ENCODE results near the gene RBL2. TPM values are rescaled to one million over a fixed set of nuclear protein-coding genes. Genes with fewer than 3 reads are reported as not detected.

The RBL2 gene
- total and polyA plus RNA-seq, 2 of the 8 experiments (the other 6 are each of a cell fraction or from before 2014, with no cell fraction given) = 13.9 to 22.1 TPM

GRCh38 chr16:53498984-53499383, 64.7 kb downstream of the RBL2 start (continued):
- TF ChIP-seq CHD7 (IDR thresholded peaks at IDR 0.05; ENCODE audit: insufficient replicate concordance, low read length) (no peak), CTCF (IDR thresholded peaks at IDR 0.05; ENCODE audit: control extremely low read depth in 1 of 3, insufficient read depth in 1 of 3, low read depth in 1 of 3, low read length in 3 of 3) (no peak), SP4 (IDR thresholded peaks at IDR 0.05; ENCODE audit: low read length) (no peak), NRF1 (IDR thresholded peaks at IDR 0.05; ENCODE audit: low read depth, low read length) (no peak), SIRT6 (IDR thresholded peaks at IDR 0.05; ENCODE audit: low read length) (no peak), POLR2AphosphoS5 (IDR thresholded peaks at IDR 0.05; ENCODE audit: low read depth, low read length) (no peak), ATF3 (IDR thresholded peaks at IDR 0.05; ENCODE audit: insufficient read depth, low read depth, low read length) (no peak), EGR1 (IDR thresholded peaks at IDR 0.05; ENCODE audit: borderline replicate concordance, low read depth, low read length) (no peak), SRF (IDR thresholded peaks at IDR 0.05; ENCODE audit: low read depth, low read length) (no peak)
